SK-N-SH (cell line): Measurements from ENCODE around the gene SMIM10L2A.

ENCODE experiments used
- TF ChIP-seq, protein P1 (sequence below): IDR thresholded peaks from 2 replicates; pipeline ENCODE4 v1.4.0; 2012; ENCODE audit warnings: low read depth, borderline replicate concordance
- TF ChIP-seq, protein P2 (sequence below): IDR thresholded peaks from 2 replicates; pipeline ENCODE4; 2012

DNA sequence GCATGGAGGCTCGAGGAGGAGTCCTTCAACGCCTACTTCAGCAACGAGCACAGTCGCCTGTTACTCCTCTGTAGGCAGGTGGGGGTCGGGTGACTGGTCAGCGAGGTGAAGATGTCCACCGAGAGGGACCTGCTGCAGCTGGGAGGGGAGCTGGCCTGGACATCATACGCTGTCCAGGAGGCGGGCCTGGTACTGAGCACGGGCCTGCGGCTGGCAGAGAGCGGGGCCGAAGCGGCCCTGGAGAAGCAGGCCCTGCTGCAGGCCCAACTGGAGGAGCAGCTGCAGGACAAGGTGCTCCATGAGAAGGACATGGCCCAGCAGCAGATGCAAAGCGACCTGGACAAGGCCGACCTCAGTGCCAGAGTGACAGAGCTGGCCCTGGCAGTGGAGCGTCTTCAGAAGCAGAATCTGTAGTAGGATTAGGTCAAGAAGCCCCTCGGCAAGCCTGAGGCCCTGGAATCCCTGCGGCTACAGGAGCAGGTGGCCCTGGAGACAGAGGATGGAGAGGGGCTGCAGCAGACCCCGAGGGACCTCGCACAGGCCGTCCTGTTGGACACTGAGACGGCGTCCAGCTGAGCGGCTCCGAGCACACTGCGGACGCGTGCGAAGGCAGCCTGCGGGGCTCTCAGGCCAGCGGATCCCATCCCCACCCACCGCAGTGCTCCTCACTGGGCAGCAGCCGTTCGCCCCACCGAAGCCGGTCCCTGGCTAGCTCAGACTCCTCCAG lies 11.9 kb downstream of the SMIM10L2A start:
- TF ChIP-seq, protein P1, sequence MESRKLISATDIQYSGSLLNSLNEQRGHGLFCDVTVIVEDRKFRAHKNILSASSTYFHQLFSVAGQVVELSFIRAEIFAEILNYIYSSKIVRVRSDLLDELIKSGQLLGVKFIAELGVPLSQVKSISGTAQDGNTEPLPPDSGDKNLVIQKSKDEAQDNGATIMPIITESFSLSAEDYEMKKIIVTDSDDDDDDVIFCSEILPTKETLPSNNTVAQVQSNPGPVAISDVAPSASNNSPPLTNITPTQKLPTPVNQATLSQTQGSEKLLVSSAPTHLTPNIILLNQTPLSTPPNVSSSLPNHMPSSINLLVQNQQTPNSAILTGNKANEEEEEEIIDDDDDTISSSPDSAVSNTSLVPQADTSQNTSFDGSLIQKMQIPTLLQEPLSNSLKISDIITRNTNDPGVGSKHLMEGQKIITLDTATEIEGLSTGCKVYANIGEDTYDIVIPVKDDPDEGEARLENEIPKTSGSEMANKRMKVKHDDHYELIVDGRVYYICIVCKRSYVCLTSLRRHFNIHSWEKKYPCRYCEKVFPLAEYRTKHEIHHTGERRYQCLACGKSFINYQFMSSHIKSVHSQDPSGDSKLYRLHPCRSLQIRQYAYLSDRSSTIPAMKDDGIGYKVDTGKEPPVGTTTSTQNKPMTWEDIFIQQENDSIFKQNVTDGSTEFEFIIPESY: no peak
- TF ChIP-seq, protein P2, sequence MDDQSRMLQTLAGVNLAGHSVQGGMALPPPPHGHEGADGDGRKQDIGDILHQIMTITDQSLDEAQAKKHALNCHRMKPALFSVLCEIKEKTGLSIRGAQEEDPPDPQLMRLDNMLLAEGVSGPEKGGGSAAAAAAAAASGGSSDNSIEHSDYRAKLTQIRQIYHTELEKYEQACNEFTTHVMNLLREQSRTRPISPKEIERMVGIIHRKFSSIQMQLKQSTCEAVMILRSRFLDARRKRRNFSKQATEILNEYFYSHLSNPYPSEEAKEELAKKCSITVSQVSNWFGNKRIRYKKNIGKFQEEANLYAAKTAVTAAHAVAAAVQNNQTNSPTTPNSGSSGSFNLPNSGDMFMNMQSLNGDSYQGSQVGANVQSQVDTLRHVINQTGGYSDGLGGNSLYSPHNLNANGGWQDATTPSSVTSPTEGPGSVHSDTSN: no peak
